ENCODE results near the gene WRAP53.

- TF ChIP-seq SIN3A (IDR thresholded peaks at IDR 0.05; ENCODE audit: borderline replicate concordance, insufficient read depth, low read length) (no peak), POLR2AphosphoS5 (IDR thresholded peaks at IDR 0.05; ENCODE audit: low read depth, low read length) (no peak)
These were observed 52.3 kb downstream of the WRAP53 start for GRCh38 chr17:7740481-7741001.

Measured in PFSK-1 (cell line).